Measurements from ENCODE around the gene SCLT1.

- TF ChIP-seq CTCF (IDR thresholded peaks at IDR 0.05) (no peak), POLR2A (IDR thresholded peaks at IDR 0.05) (no peak)
Observed at GRCh38 chr4:128954941-128955340, 138.4 kb downstream of the SCLT1 start.
